Subcutaneous abdominal adipose tissue (tissue), 5 donors: ENCODE results near the gene PCDHA1.
A peak's percentile ranks its signal among the peaks of the same experiment; 100 is the strongest.

ENCODE experiments used
- H3K27ac ChIP-seq: one replicate; pipeline ENCODE4 v1.7.0; 2013; ENCODE audit warnings: low read depth, mild to moderate bottlenecking, inconsistent platforms, low read length, moderate library complexity
- H3K27me3 ChIP-seq, 5 donors: one replicate each; pipeline ENCODE4 v1.7.0; 2013; ENCODE audit warnings: low read length in 5 of 5, inconsistent platforms in 1 of 5; ENCODE audit not compliant: control insufficient read depth in 5 of 5, insufficient read depth in 4 of 5
- H3K36me3 ChIP-seq, 5 donors: one replicate each; pipeline ENCODE4 v1.7.0; 2013; ENCODE audit warnings: low read length in 5 of 5; ENCODE audit not compliant: control insufficient read depth in 5 of 5, insufficient read depth in 5 of 5
- H3K4me1 ChIP-seq, 5 donors: one replicate each; pipeline ENCODE4 v1.7.0; 2013; ENCODE audit warnings: low read length in 5 of 5, mild to moderate bottlenecking in 3 of 5, moderate library complexity in 1 of 5; ENCODE audit not compliant: control insufficient read depth in 5 of 5, insufficient read depth in 5 of 5
- H3K4me3 ChIP-seq, 5 donors: one replicate each; pipeline ENCODE4 v1.7.0; 2013; ENCODE audit warnings: low read length in 5 of 5, low read depth in 1 of 5
- H3K9ac ChIP-seq, 5 donors: one replicate each; pipeline ENCODE4 v1.7.0; 2013; ENCODE audit warnings: low read length in 5 of 5, mild to moderate bottlenecking in 4 of 5, moderate library complexity in 3 of 5
- H3K9me3 ChIP-seq, 5 donors: one replicate each; pipeline ENCODE4 v1.7.0; 2013; ENCODE audit warnings: low read length in 5 of 5; ENCODE audit not compliant: control insufficient read depth in 5 of 5
- donor health status: healthy.
- donor health status: healthy.
- donor health status: healthy.
- donor health status: healthy.
- donor health status: healthy.

PCDHA1 gene

DNA sequence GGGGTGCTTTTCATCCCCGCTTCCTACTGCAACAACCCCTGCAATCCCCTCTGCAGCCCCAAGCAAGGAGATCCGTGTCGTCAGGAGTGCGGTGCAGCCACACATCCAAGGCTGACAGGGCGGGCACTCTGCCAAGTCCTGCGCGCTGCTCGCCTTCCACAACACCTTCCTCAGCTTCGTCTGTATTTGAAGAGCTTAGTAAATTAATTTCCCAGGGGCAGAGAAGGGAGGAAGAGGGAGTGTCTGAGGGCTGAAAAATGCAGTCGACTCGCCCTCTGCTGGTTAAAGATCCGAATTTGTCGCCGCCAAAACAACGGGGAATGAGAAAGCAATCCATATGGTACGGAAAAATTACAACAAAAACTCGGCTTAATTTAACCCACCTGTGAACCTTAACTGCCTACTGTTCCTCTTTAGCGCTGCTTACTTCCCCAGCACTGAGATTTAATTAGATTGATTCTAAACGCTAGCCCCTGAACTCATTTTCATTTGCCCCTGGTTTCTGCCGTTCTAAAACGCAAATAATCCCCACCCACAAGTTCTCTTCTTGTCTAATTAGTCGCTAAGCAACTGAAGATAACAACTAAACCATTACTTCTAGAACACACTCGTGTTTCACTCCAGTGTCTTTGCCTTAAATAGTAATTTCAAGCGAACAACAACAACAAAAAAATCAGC lies 254.3 kb downstream of the PCDHA1 start:
- H3K4me3 ChIP-seq, result peak overlapping the region; percentile 54 to 79 (median 65)
- H3K27me3 ChIP-seq, result peaks cover 0 to 4% (median 0%) of the 10 kb centered on the region in 5 donors
- peak overlapping the region in 4 of 5 donors; percentile 30 to 76 (median 66) for H3K9ac ChIP-seq
- H3K9me3 ChIP-seq, result no peaks in the 10 kb centered on the region
- no peaks in the 10 kb centered on the region for H3K36me3 ChIP-seq
- peaks cover 6 to 17% (median 14%) of the 10 kb centered on the region in 5 donors for H3K4me1 ChIP-seq
- peak overlapping the region; percentile 80 for H3K27ac ChIP-seq

DNA sequence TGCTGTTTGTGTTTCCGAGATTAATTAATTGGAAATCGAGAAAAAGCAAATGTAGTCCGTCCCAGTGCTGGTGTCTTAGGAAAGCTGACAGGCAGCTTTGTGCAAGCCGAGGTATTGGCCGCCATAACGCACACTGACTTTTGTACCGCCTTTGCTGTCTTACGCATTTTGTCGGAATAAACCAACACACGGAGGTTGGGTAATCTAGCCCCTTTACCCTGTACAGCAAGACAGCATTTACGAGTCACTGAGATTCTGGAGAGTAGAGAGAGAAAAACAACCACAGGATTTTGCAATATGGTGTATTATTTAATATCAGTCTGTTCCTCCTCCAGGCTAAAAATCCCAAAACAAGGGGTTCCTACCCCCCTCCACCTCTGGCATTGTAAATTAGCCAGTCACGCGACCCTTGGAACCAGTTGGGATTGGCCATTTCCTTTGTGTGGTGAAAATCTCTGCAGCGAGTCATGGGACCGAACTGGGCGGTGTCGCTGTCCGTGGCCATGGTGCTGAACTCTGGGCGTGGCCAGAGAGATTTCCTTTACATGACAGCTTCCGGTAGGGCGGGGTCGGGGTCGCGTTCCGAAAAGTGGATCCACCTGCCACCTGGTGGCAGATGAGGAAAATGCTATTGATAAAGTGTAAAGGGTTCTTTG lies 255.0 kb downstream of the PCDHA1 start:
- Histone ChIP-seq H3K4me3 (peak overlapping the region; percentile 54 to 79 (median 65)), H3K27me3 (peaks cover 0 to 6% (median 2%) of the 10 kb centered on the region in 5 donors), H3K36me3 (no peaks in the 10 kb centered on the region), H3K9ac (peak overlapping the region; percentile 30 to 76 (median 63)), H3K9me3 (no peaks in the 10 kb centered on the region), H3K4me1 (peaks cover 6 to 17% (median 14%) of the 10 kb centered on the region in 5 donors), H3K27ac (peak overlapping the region; percentile 80)

DNA sequence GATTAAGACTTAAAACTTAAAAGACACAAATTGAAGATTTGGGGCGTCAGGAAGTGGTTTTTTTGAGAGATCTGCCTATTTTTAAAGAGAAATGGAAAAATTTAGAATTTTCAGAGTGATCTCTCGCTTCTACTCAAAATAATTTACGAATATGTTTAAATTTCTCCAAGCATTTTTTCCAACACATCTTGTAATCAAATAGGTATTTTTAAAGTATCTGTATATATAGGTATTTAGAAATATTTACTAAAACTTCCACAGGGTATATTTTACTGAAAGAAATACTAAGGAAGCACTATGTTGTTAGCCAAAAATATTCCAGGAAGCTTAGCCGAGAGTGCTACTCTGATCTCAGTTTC lies 255.5 kb downstream of the PCDHA1 start:
- Histone ChIP-seq H3K9ac (no peak overlapping the region), H3K27ac (no peak overlapping the region), H3K36me3 (no peaks in the 10 kb centered on the region), H3K4me1 (peaks cover 6 to 17% (median 14%) of the 10 kb centered on the region in 5 donors), H3K9me3 (no peaks in the 10 kb centered on the region), H3K4me3 (no peak overlapping the region), H3K27me3 (peaks cover 0 to 6% (median 2%) of the 10 kb centered on the region in 5 donors)

DNA sequence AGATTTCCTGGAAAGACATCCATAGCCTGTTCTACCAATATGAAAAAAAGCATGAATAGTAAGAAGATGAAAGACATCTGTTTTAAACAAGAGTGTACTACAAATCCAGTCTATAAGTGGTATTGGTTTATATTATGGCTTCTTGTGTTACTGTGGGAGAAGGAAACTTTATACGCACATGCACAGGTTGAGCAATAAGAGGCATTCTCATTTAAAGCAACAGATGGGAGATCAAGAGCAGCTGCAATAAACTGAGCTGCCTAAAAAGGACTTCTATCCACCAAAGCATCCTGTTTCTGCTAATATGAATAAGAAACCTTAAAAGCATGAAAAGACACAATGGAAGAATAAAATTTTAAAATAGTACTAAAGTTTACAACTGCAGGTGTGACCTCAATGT lies 256.6 kb downstream of the PCDHA1 start:
- H3K4me1 ChIP-seq, result peaks cover 6 to 17% (median 14%) of the 10 kb centered on the region in 5 donors
- H3K9me3 ChIP-seq, result no peaks in the 10 kb centered on the region
- H3K9ac ChIP-seq, result no peak overlapping the region
- no peak overlapping the region for H3K27ac ChIP-seq
- no peak overlapping the region for H3K4me3 ChIP-seq
- H3K27me3 ChIP-seq, result peaks cover 0 to 6% (median 2%) of the 10 kb centered on the region in 5 donors
- no peaks in the 10 kb centered on the region for H3K36me3 ChIP-seq

DNA sequence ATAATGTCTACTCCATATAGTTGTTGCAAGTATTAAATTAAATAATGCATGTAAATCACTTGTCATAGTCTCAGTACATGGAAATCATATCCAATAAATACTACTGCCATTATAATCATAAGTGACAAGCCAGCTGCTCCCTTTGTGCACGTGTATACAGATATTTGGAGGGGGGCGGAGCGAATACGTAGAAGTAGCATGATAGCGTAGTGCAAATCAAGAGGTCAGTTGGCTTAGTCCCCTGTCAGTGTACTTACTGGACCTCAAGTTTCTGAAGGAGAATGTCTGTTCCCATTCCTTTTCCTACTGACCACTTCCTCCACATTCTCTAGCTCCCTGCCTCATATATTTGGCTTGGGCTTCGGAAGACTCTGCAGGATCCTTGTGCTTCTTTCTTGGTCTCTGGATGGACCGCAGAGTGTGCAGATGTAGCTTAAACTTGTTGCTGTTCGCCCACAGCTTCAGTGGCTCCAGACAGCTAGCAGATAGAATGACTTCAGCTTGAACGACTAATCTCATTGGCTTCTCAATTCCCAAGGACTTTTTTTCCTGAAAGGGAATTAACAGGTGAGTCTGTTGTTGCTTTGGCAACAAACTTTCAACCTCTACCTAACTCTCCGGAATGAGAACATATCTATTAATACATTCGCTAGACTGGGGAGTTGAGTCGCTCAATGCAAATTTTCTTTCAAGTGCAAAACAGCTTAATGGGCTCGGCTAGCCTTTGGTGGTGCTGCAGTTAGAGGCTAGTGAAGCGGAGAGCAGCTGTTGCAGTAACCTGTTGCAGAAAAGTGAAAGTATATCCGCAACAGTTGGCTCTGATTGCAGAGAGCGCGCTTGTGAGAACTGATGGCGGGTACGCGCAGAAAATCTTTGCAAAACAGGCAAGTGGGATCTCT lies 264.9 kb downstream of the PCDHA1 start, which contains the start of gene PCDHB1:
Gene PCDHB1 (plus strand): TSS at position 753 of the 899 bp plus-strand sequence. CDS start 97 bp downstream, at position 850.
- H3K4me3 ChIP-seq, result peak within 1 kb of the TSS; percentile 62 to 74 (median 70)
- H3K4me1 ChIP-seq, result peaks cover 0 to 13% (median 10%) of the 10 kb centered on the region in 5 donors
- peaks cover 0 to 5% (median 0%) of the 10 kb centered on the region in 5 donors for H3K9me3 ChIP-seq
- H3K36me3 ChIP-seq, result no peaks in the 10 kb centered on the region
- H3K27ac ChIP-seq, result no peak within 1 kb of the TSS
- H3K9ac ChIP-seq, result no peak within 1 kb of the TSS
- peaks cover 10 to 30% (median 21%) of the 10 kb centered on the region in 5 donors for H3K27me3 ChIP-seq

DNA sequence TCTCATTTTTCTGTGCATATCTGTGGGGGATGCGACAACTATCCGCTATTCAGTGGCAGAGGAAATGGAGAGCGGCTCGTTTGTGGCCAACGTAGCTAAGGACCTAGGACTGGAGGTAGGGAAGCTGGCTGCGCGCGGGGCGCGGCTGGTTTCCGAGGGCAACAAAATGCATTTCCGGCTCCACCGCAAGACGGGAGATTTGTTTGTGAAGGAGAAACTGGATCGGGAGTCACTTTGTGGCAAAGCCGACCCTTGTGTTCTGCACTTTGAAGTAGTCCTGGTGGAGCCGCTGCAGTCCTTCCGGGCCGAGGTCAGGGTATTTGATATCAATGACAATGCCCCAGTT lies 265.6 kb downstream of the PCDHA1 start:
- no peak overlapping the region for H3K9ac ChIP-seq
- H3K9me3 ChIP-seq, result peaks cover 0 to 5% (median 0%) of the 10 kb centered on the region in 5 donors
- H3K27me3 ChIP-seq, result peaks cover 10 to 30% (median 21%) of the 10 kb centered on the region in 5 donors
- H3K4me1 ChIP-seq, result peaks cover 0 to 13% (median 10%) of the 10 kb centered on the region in 5 donors
- no peak overlapping the region for H3K27ac ChIP-seq
- peak overlapping the region; percentile 62 to 74 (median 70) for H3K4me3 ChIP-seq
- H3K36me3 ChIP-seq, result no peaks in the 10 kb centered on the region
